GM19324 (cell line): ENCODE measurements around the gene SCARF1.

ENCODE experiments used
- ATAC-seq: cut with Tn5 transposase; IDR thresholded peaks from one replicate; pipeline ENCODE4 v1.9.1; 2021; ENCODE audit warnings: mild to moderate bottlenecking, moderate library complexity; ENCODE audit not compliant: unreplicated experiment, low FRiP score

The SCARF1 gene

GRCh38 chr17:1648173-1648962 is 2.8 kb upstream of the SCARF1 start:
- ATAC-seq = no peak

- ATAC-seq = no peak
Observed at GRCh38 chr17:1647802-1648171, 2.3 kb upstream of the SCARF1 start.

- ATAC-seq = no peak
Observed at GRCh38 chr17:1646199-1646875, 805 bp upstream of the SCARF1 start.

DNA sequence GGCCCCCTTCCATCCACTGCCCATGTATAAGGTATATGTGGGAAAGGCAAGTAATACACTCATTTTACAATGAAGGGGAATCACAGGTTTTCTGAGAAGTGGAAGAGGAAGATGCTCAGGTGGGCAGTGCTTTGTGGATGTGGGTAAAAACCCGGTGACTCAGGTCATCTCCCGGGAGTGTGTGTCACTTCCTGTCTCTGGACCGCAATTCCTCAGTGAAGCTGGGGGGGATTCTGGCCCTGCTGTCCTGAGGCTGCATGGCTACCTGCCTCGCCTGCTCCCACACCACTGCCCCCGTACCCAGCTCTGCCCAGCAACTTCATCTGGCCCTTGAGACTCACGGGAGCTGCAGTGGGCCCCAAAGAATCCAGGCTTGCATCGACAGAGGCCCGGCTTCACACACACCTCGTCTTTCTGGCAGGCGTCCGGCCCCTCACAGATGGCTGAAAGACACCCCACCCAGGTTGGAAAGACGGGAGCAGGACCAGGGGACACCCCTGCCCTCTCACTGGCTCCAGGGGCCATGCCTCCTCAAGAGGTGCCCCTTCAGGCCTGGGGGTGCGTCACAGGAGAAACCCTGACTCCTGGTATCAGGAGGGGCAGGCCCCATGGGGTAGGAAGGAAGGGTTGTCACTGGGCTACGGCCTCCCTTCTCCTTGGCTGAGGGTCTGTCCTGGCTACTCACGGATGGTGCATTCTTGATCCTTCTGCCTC is 882 bp downstream of the SCARF1 start:
- ATAC-seq = no peak

DNA sequence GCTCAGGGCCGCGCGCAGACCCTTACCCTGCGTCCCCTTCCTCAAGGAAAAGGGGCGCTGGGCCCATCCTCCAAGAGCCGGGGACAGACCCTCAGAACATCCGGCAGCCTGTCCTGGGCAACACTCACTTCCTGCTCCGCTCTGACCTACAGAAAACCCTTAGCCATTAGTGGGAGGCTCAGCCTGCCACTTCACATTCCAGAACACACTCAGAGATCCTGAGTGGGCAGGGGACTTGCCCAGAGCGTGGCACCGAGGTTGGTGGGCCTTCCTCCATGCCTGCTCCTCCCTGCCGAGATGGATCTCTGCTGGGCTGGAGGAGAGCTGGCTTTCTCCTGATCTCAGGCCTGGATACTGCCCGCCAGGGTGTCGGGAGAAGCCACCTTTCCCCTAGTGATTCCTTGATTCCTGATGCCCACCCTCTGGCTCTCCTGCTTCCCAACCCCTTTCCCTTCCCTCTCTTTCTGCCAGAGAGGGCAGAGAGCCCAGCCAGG is 1.5 kb downstream of the SCARF1 start:
- no peak for ATAC-seq

GRCh38 chr17:1643293-1643998 is 2.1 kb downstream of the SCARF1 start:
- ATAC-seq = no peak

- no peak for ATAC-seq
Observed at GRCh38 chr17:1641065-1641403, 4.5 kb downstream of the SCARF1 start.

GRCh38 chr17:1640329-1641064 is 5.0 kb downstream of the SCARF1 start:
- ATAC-seq = no peak

DNA sequence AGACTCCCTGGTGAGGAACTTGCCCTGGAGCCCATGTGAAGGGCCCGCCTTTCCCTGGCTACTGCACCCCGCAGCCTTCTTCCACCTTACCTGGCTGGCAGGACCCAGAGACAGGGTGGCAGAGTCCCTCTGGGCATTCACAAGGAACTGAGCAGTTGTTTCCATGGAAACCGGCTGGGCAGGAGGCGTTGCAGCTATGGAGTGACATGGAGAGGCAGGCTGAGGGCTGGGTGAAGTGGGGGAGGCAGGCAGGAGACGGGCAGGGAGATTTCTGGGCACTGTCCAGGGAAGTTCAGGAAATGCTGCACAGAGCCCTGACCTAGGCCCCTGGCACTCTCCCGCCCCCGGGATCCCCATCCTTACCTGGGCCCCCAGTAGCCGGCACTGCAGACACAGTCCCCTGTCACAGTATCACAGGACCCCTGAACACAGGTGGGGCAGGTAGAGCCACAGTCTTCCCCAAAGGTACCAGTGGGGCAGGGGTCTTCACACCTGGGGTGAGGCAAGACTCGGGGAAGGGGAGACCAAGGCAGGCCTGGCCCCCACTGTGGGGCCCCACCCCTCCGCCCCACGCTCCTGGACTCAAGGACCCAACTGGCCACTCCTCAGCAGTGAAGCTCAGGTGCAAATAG is 5.9 kb downstream of the SCARF1 start:
- ATAC-seq = no peak

DNA sequence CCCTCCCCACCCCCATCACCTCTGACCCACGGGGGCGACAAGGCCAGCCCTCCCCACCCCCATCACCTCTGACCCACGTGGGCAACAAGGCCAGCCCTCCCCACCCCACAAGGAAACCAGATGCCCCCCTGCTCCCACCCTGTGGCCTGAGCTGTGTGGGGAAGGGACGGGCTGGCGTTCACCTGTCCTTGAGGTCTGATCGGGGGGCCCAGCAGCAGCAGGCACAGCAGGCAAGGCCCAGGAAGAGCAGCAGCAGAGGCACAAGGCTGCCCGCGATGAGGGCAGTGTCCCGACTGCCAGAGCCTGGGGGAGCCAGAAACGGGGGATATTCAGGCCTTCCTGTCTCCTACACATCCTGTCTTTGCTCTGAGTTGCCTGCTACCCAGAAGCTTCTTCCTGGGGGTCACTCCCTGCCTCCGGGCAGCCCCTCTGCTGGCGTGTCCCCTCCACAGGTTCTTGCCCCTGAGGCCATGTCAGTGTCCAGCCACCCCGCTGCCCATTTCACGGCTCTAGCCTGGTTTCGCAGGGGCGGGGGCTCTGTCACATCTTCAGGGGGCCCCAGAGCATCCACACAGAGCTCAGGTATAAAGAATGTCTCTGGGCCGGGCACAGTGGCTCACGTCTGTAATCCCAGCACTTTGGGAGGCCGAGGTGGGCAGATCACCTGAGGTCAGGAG is 6.8 kb downstream of the SCARF1 start:
- ATAC-seq = no peak

DNA sequence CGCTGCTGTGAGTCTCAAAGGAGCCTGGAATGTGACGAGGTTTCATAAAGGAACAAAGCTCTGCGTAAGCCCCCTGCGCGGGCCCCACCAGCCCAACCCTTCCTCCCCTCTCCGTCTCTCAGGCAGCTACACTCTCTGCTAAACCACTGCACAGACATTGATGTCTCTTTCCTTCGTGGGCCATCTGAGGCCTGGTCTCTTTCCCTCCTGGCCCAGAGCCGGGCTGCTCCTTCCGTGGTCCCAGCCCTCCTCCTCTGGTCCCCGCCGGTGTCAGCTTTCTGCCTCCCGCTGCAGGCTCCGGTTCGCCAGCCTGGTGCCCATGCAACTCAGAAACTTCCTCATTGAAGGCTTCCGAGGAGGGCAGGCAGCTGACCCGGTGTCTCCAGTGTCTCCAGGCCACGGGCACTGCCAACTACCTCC is 7.4 kb downstream of the SCARF1 start:
- no peak for ATAC-seq

DNA sequence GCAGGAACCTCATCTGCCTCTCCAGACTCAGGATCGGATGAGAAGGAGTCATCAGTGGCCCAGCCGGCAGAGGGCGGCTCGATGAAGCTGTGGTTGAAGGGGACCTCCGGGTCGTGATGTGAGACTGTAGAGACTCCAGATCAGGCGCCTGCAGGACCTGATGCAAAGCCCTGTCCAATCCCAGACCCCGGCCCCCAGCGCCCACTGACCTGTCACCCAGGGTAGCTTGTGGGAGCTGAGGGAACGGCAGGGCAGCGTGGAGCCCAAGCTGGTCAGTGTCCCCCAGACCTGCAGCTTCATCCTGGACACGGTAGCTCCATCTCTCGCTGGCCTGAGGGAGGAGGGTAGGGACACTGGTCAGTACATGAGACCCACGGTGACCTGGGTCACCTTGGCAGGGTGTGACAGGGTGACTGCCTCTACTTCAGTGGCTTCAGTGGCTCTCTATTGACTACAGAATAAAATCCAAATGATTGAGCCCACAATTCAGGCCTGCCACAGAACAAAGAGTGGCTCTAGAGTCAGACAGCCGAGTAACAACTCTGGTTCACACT is 8.7 kb downstream of the SCARF1 start:
- no peak for ATAC-seq

DNA sequence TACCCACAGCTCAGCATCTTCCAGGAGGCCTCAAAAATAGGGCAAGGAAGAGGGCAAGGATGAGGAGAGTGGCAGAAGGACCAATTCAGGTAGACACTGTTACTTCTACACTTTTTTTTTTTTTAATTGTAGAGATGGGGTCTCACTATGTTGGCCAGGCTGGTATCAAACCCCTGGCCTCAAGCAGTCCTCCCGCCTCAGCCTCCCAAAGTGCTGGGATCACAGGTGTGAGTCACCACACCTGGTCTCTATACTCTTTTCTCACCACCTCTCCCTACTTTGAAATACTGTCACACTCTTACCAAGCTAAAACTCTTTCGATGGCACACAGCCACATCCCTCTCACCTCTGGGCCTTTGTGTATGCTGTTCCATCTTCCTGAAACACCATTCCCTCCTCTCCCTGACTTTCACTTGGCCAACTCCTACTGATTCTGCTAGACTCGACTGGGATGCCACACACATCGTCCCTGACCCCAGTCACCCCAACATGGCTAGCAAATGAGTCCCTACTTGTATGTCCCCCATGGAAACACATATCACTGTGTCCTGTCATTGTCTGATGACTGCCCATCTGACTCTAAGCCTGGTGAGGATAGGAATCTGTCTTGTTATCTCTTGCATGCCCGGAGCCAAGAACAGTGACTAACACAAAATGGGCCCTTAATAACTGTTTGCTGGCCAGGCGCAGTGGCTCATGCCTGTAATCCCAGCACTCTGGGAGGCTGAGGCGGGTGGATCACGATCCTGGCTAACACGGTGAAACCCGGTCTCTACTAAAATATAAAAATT is 9.7 kb downstream of the SCARF1 start:
- ATAC-seq = no peak

GRCh38 chr17:1634841-1635650 is 10.5 kb downstream of the SCARF1 start:
- no peak for ATAC-seq

DNA sequence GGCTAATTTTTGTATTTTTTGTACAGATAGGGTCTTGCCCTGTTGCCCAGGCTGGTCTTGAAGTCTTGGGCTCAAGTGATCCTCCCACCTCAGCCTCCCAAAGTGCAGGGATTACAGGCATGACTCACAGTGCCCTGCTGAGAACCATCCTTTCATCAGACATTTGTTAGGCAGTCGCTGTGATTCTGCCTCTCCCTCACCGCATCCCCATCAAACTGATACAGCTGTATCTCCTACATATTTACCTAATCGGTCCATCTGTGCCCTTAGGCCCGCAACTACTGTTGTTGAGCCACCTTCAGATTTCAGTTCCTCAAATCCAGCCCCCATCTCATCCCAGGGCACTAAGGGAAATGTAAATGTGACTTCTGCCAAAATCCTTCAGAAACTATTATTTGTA is 14.9 kb downstream of the SCARF1 start:
- ATAC-seq = no peak

GRCh38 chr17:1629504-1630310 is 15.8 kb downstream of the SCARF1 start:
- no peak for ATAC-seq
